NCI-H446 treated with DMSO at 0.1 percent for 48 hours (cell line): Measurements from ENCODE around the gene NTM.

Experiments used
- DNase-seq: peaks from one replicate; lab custom pipeline; 2025; lab: John Stamatoyannopoulos, UW

Gene NTM

GRCh38 chr11:131770801-131771200, 400.4 kb downstream of the NTM start:
- DNase-seq = no peak

- DNase-seq = no peak
Measured at GRCh38 chr11:131771471-131771870, 401.1 kb downstream of the NTM start.

GRCh38 chr11:131773626-131774025, 403.2 kb downstream of the NTM start:
- no peak for DNase-seq

- DNase-seq = no peak
Measured at GRCh38 chr11:131776211-131776610, 405.8 kb downstream of the NTM start.

- DNase-seq = no peak
Measured at GRCh38 chr11:131785801-131786200, 415.4 kb downstream of the NTM start.

- no peak for DNase-seq
Measured at GRCh38 chr11:131787119-131787518, 416.7 kb downstream of the NTM start.

- DNase-seq = no peak
Measured at GRCh38 chr11:131790586-131790985, 420.2 kb downstream of the NTM start.

GRCh38 chr11:131792243-131792642, 421.8 kb downstream of the NTM start:
- DNase-seq = no peak

GRCh38 chr11:131796089-131796488, 425.7 kb downstream of the NTM start:
- DNase-seq = no peak

- DNase-seq = no peak
Measured at GRCh38 chr11:131796541-131796940, 426.1 kb downstream of the NTM start.

GRCh38 chr11:131800452-131800851, 430.0 kb downstream of the NTM start:
- DNase-seq = no peak

GRCh38 chr11:131802440-131803115, 432.2 kb downstream of the NTM start:
- DNase-seq = no peak

GRCh38 chr11:131807876-131808275, 437.5 kb downstream of the NTM start:
- no peak for DNase-seq

GRCh38 chr11:131808470-131808869, 438.1 kb downstream of the NTM start:
- DNase-seq = no peak

GRCh38 chr11:131809203-131809918, 438.9 kb downstream of the NTM start:
- no peak for DNase-seq

GRCh38 chr11:131810541-131810940, 440.1 kb downstream of the NTM start:
- DNase-seq = no peak

GRCh38 chr11:131811383-131811782, 441.0 kb downstream of the NTM start:
- no peak for DNase-seq

- DNase-seq = no peak
Measured at GRCh38 chr11:131814108-131814507, 443.7 kb downstream of the NTM start.

- no peak for DNase-seq
Measured at GRCh38 chr11:131815590-131815989, 445.2 kb downstream of the NTM start.

GRCh38 chr11:131816051-131816450, 445.6 kb downstream of the NTM start:
- DNase-seq = no peak

- DNase-seq = no peak
Measured at GRCh38 chr11:131817687-131818188, 447.3 kb downstream of the NTM start.

- DNase-seq = no peak
Measured at GRCh38 chr11:131819865-131820264, 449.4 kb downstream of the NTM start.

- no peak for DNase-seq
Measured at GRCh38 chr11:131822506-131822905, 452.1 kb downstream of the NTM start.

- no peak for DNase-seq
Measured at GRCh38 chr11:131823772-131824171, 453.4 kb downstream of the NTM start.
